CD4-positive, alpha-beta T cell treated with Interleukin-12 subunit alpha and Interleukin-12 subunit beta, for 1 hour (primary cell): Measurements from ENCODE around the gene CDK5R1.
"Not testable (repeated sequence)": the region's sequence is repeated elsewhere in the genome, so short reads cannot be mapped to it uniquely, and the experiment has no call there.

ENCODE experiments used
- DNase-seq: peaks from one replicate; pipeline ENCODE4 v3.0.0-alpha.2; 2020

Gene CDK5R1

GRCh38 chr17:32486701-32487472 lies at the start of gene CDK5R1:
CDK5R1 (plus strand) TSS chr17:32486993; CDS start chr17:32487621, 628 bp downstream.
- peak; percentile 82 for DNase-seq

GRCh38 chr17:32440722-32441121 lies 46.1 kb upstream of the CDK5R1 start:
- no peak for DNase-seq

- no peak for DNase-seq
Observed at GRCh38 chr17:32441886-32442285, 44.9 kb upstream of the CDK5R1 start.

GRCh38 chr17:32443827-32444300 lies 42.9 kb upstream of the CDK5R1 start:
- no peak for DNase-seq

- peak; percentile 99 for DNase-seq
Observed at GRCh38 chr17:32444301-32445073, 42.3 kb upstream of the CDK5R1 start, which contains the start of gene PSMD11. PSMD11 (plus strand) TSS chr17:32444510; CDS start chr17:32444524, 14 bp downstream.

- DNase-seq, result peak; percentile 21
Observed at GRCh38 chr17:32445074-32445415, 41.7 kb upstream of the CDK5R1 start.

- no peak for DNase-seq
Observed at GRCh38 chr17:32445497-32445896, 41.3 kb upstream of the CDK5R1 start.

- no peak for DNase-seq
Observed at GRCh38 chr17:32445971-32446370, 40.8 kb upstream of the CDK5R1 start.

GRCh38 chr17:32446949-32447348 lies 39.8 kb upstream of the CDK5R1 start:
- no peak for DNase-seq

- no peak for DNase-seq
Observed at GRCh38 chr17:32449963-32450362, 36.8 kb upstream of the CDK5R1 start.

GRCh38 chr17:32450379-32450778 lies 36.4 kb upstream of the CDK5R1 start:
- not testable (repeated sequence) for DNase-seq

- DNase-seq, result no peak
Observed at GRCh38 chr17:32451879-32452278, 34.9 kb upstream of the CDK5R1 start.

- no peak for DNase-seq
Observed at GRCh38 chr17:32452281-32452680, 34.5 kb upstream of the CDK5R1 start.

- no peak for DNase-seq
Observed at GRCh38 chr17:32453370-32453769, 33.4 kb upstream of the CDK5R1 start.

GRCh38 chr17:32458371-32458770 lies 28.4 kb upstream of the CDK5R1 start:
- DNase-seq, result no peak

GRCh38 chr17:32460054-32460453 lies 26.7 kb upstream of the CDK5R1 start:
- DNase-seq, result no peak

GRCh38 chr17:32461498-32461852 lies 25.3 kb upstream of the CDK5R1 start:
- no peak for DNase-seq

GRCh38 chr17:32461853-32462617 lies 24.8 kb upstream of the CDK5R1 start:
- peak; percentile 77 for DNase-seq

GRCh38 chr17:32463304-32463703 lies 23.5 kb upstream of the CDK5R1 start:
- DNase-seq, result no peak

GRCh38 chr17:32464374-32464773 lies 22.4 kb upstream of the CDK5R1 start:
- no peak for DNase-seq

- DNase-seq, result no peak
Observed at GRCh38 chr17:32467949-32468348, 18.8 kb upstream of the CDK5R1 start.

GRCh38 chr17:32470405-32471167 lies 16.2 kb upstream of the CDK5R1 start:
- DNase-seq, result no peak

GRCh38 chr17:32471652-32472051 lies 15.1 kb upstream of the CDK5R1 start:
- no peak for DNase-seq
